HG02970 (cell line): Measurements from ENCODE around the gene SHMT2.

ENCODE experiments used
- ATAC-seq: cut with Tn5 transposase; IDR thresholded peaks from one replicate; pipeline ENCODE4 v1.9.1; 2021; ENCODE audit warnings: mild to moderate bottlenecking, moderate library complexity, moderate number of reproducible peaks; ENCODE audit not compliant: unreplicated experiment, low FRiP score

Gene SHMT2

GRCh38 chr12:57224973-57225679, 4.4 kb upstream of the SHMT2 start:
- no peak for ATAC-seq

- no peak for ATAC-seq
Measured at GRCh38 chr12:57225680-57226210, 3.8 kb upstream of the SHMT2 start.

- ATAC-seq: no peak
Measured at GRCh38 chr12:57226588-57227314, 2.8 kb upstream of the SHMT2 start.

GRCh38 chr12:57227315-57228115, 2.0 kb upstream of the SHMT2 start:
- no peak for ATAC-seq

- no peak for ATAC-seq
Measured at GRCh38 chr12:57229046-57229633, 371 bp upstream of the SHMT2 start.

- ATAC-seq: no peak
Measured at GRCh38 chr12:57230381-57231155, 1.1 kb downstream of the SHMT2 start.

- no peak for ATAC-seq
Measured at GRCh38 chr12:57231276-57232021, 1.9 kb downstream of the SHMT2 start.

GRCh38 chr12:57232156-57232756, 2.7 kb downstream of the SHMT2 start:
- ATAC-seq: no peak

- no peak for ATAC-seq
Measured at GRCh38 chr12:57233357-57234232, 4.1 kb downstream of the SHMT2 start.

GRCh38 chr12:57234233-57234570, 4.7 kb downstream of the SHMT2 start:
- no peak for ATAC-seq

- ATAC-seq: no peak
Measured at GRCh38 chr12:57234571-57235016, 5.1 kb downstream of the SHMT2 start.

GRCh38 chr12:57235017-57235727, 5.7 kb downstream of the SHMT2 start:
- no peak for ATAC-seq

GRCh38 chr12:57235728-57236131, 6.2 kb downstream of the SHMT2 start:
- no peak for ATAC-seq

- ATAC-seq: no peak
Measured at GRCh38 chr12:57236201-57236924, 6.9 kb downstream of the SHMT2 start.

- no peak for ATAC-seq
Measured at GRCh38 chr12:57236925-57237595, 7.5 kb downstream of the SHMT2 start.

GRCh38 chr12:57237596-57237931, 8.1 kb downstream of the SHMT2 start:
- no peak for ATAC-seq
